Ovary (tissue), 3 donors: ENCODE measurements around the gene TSPAN14.

ENCODE experiments used
- CTCF ChIP-seq, 3 donors: fragments of 450-650 bp in 2 of 3; fragments of 200-600 bp in 1 of 3; IDR thresholded peaks; one replicate each; pipeline versions ENCODE4 v1.5.1 to v1.8.0; 2016 to 2022; ENCODE audit warnings: antibody characterized with exemption in 3 of 3, mild to moderate bottlenecking in 1 of 3
- EP300 ChIP-seq: sonication (generic); formaldehyde crosslinking; IDR thresholded peaks from one replicate; pipeline ENCODE4 v1.6.1; 2017; ENCODE audit warnings: antibody characterized with exemption
- POLR2A ChIP-seq: fragments of 450-650 bp; IDR thresholded peaks from one replicate; pipeline ENCODE4 v1.6.1; 2017; ENCODE audit warnings: antibody characterized with exemption, mild to moderate bottlenecking, moderate library complexity
- donor health status: DM: no; HTN: no; CAD: no.

DNA sequence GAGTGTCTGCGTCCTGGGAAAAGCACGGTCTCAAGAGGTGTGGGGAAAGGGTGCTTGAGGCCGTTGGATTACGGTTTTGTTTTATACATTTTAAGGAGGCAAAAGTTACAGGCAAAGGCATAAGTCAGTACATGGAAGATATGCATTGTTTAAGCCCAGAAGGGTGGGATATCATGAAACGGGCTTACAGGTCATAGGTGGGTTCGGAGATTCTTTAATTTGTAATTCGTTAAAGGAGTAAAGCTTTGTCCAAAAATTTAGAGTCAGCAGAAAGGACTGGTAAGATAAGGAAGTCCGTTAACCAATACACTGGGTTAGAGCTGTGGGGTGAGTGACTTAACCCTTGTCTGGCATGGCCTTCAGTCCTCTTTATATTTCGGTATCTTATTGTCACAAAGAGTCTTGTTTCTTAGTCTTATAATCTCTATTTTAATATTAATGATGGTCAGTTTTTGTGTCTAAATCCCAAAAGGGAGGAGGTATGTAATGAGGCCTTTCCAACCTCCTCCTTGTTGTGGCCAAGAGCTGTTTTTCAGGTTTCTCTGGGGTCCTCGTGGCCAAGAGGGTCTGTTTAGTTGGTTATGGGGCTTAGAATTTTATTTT is 12.7 kb downstream of the TSPAN14 start:
- TF ChIP-seq POLR2A (no peak), CTCF (IDR thresholded peaks at IDR 0.05) (no peak), EP300 (no peak)
